GM20000 (cell line): ENCODE results near the gene LEPROT.
A peak's percentile ranks its signal among the peaks of the same experiment; 100 is the strongest.

Source experiments
- DNase-seq: peaks from one replicate; pipeline ENCODE4 v3.0.0; 2012; ENCODE audit warnings: low spot score
- TF ChIP-seq, protein P1 (sequence below): IDR thresholded peaks from 2 replicates; pipeline ENCODE4 v1.5.1; 2012; ENCODE audit warnings: mild to moderate bottlenecking, control low read depth; ENCODE audit errors: extremely low read depth, missing control alignments

LEPROT gene

DNA sequence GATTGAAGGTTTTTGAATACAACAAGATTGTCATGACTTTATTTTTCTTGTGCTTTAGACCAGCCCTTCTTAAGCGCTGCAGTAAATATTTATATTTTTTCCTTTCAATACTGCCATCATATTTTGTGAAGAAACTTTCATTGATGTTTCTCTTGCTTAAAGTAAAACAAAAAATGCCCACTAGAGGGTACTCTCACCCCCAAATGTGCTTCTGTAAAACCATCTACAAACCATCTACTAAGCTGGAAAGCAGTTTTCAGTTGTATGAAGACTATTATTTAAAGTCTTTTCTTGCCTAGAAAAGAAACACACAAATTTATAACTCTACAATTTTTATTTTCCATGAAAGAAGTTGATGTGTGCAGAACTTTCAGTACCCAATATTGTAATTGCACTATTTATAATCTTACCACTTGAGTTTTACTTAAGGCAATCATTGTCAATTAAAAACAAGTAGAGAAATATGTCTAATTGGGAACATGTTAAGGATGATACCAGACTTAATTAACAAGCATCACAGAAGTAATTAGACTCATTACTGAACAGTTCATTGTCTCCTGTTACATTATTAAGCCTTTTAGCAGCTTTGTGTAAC lies 10.7 kb downstream of the LEPROT start:
- peak; percentile 22 for DNase-seq
- TF ChIP-seq, protein P1, sequence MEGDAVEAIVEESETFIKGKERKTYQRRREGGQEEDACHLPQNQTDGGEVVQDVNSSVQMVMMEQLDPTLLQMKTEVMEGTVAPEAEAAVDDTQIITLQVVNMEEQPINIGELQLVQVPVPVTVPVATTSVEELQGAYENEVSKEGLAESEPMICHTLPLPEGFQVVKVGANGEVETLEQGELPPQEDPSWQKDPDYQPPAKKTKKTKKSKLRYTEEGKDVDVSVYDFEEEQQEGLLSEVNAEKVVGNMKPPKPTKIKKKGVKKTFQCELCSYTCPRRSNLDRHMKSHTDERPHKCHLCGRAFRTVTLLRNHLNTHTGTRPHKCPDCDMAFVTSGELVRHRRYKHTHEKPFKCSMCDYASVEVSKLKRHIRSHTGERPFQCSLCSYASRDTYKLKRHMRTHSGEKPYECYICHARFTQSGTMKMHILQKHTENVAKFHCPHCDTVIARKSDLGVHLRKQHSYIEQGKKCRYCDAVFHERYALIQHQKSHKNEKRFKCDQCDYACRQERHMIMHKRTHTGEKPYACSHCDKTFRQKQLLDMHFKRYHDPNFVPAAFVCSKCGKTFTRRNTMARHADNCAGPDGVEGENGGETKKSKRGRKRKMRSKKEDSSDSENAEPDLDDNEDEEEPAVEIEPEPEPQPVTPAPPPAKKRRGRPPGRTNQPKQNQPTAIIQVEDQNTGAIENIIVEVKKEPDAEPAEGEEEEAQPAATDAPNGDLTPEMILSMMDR: peak; percentile 25

DNA sequence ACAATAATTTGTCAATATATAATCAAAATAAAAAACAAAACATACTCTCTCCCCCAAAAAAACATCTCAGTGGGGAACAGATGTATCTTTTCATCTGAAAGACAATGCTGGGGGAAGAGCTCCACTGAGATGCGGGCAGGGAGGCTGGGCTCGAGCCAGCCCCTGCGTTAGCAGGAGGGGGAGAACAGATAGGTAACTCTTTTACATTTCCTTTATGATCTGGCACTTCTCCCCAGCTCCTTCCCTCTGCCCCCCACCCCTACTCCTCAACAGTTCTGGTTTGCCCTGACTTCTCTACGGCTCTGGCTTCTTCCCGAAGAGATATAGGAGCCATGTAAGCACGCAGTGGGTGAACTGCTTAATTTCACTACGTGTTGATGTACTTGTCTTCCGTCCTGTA lies 12.4 kb downstream of the LEPROT start:
- TF ChIP-seq, protein P1: no peak
- DNase-seq: no peak

DNA sequence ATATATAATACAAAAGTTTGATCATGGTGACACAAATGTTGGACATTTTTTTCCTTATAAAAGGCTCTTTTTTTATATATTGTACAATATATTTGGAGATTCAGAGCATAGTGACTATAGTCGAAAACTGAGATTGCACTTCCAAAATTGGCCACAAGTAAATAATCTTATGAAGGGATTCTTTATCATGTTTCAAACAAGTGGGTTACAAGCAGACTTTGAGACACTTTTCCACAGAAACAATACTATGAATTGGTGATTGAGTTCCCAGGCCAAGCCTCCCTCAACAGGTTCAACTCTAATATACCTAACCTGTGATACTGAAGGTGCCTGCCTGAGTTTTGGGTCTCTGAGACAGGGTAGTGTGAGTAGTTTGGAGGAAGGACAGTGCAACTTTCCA lies 13.8 kb downstream of the LEPROT start:
- TF ChIP-seq, protein P1: no peak
- DNase-seq: no peak

DNA sequence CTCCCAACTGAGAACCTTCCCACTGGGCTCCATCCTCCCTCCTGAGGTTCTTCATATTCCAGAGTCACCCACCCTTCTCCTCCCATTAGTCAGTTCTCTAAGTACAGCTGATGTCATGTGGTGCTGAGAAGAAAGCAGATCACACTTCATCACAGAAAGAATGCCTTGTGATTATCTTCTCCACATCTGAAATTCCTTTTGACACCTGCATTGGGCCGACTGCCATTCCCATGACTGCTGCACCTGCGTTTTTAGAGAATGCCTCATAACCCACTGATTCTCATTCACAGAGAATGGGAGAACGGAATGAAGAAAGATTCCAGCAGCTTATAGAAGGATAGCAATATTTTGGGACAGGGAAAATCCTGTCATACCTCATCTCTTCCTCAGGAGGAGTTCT lies 14.3 kb downstream of the LEPROT start:
- no peak for DNase-seq
- TF ChIP-seq, protein P1: no peak

DNA sequence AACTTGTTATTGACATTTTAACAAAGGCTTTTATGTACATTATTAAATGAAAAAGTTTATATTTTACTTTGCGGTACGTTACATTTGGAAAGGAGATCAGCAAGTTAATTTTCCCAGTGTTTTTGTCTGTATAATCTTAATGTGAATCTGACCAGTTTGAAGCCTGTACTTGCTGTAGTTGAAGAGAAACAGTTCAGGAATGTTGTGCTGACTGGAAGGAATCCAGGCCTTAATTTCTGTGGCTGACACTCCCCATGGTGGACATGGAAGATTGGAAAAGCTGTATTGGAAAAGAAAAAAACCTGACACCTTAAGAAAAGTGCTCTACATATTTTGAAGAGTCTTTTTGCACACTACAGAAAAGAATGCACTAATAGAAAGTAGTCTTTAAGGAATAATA lies 15.5 kb downstream of the LEPROT start:
- TF ChIP-seq, protein P1: no peak
- DNase-seq: no peak

DNA sequence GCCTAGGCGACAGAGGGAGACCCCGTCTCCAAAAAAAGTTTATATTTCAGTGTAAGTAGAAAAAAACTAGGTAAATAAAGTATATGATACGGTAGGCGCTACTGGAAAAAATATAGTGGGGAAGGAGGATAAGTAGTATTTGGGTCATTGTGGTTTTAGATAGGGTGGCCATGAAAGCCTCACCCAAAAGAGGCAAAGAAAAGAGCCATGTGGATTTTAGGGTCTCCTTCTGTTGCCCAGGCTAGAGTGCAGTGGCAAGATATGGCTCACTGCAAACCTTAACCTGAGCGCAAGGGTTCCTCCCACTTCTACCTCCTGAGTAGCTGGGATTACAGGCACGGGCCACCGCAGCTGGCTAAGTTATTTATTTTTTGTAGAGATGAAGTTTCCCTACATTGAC lies 17.1 kb downstream of the LEPROT start:
- no peak for DNase-seq
- TF ChIP-seq, protein P1: no peak

DNA sequence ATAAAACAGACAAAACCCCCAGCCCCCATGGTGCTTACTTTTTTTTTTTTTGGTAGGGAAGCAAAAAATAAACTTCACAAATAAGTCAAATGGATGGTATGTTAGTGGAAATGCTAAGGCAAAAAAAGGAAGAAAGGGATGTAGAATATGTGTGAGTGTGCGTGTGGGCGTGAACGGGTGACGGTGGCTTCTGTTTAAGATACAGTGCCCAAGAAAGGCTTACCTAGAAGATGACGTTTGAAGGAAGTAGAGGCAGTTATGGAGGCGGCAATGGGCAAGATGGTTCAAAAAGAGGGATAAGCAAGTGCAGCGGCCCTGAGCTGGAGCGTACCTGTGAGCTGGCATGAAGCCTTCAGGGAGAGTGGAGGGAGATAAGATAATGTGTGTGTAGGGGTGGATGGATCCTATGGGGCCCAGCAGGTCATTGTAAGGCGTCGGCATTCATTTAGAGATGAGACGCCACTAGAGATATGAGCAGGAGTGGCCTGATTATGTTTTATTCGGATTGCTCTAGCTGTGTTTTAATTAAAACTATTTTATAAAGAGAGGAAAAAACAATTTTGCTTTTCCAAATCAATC lies 19.9 kb downstream of the LEPROT start:
- TF ChIP-seq, protein P1: no peak
- no peak for DNase-seq
